ENCODE results near the gene TTLL11. TPM values are rescaled to one million over a fixed set of nuclear protein-coding genes. Genes with fewer than 3 reads are reported as not detected.

TTLL11 gene
- total RNA-seq, 2 experiments from 2014 or later: 3.3 to 6.9 TPM

- intact Hi-C loops (cut with micrococcal nuclease; ENCODE audit: unreplicated experiment): no loop called here
- no peak for DNase-seq (ENCODE audit: low spot score)
- CTCF ChIA-PET (ENCODE audit: unreplicated experiment): no interaction called here
- no peaks in the 10 kb centered on the region for H3K36me3 ChIP-seq (ENCODE audit: insufficient read depth, low read length)
- no peaks in the 10 kb centered on the region for H3K79me2 ChIP-seq (ENCODE audit: insufficient read depth, low read depth, low read length)
- no peaks in the 10 kb centered on the region for H3K9me3 ChIP-seq (ENCODE audit: low read length)
- POLR2A ChIA-PET: interaction anchor here (0.6 kb wide), 1 partner anchor 248 kb away, joined by 3 read pairs; no protein-coding TSS in a partner anchor
- no peaks in the 10 kb centered on the region for H4K20me1 ChIP-seq (ENCODE audit: insufficient read depth, low read length)
- BruUV-seq (replicated peaks): no TSS peak
- H3K4me3 ChIP-seq (ENCODE audit: low read depth, low read length, poor library complexity, severe bottlenecking): no peak overlapping the region
- TF ChIP-seq CTCF (conservative IDR thresholded peaks at IDR 0.05; ENCODE audit: low read length) (no peak), EZH2phosphoT487 (IDR thresholded peaks at IDR 0.05; ENCODE audit: borderline replicate concordance, low read depth, low read length) (no peak)
- H3K27ac ChIP-seq (ENCODE audit: low read depth, low read length, poor library complexity, severe bottlenecking): no peak overlapping the region
- no peak overlapping the region for H3K4me2 ChIP-seq (ENCODE audit: low read length)
- no peak overlapping the region for H2AFZ ChIP-seq (ENCODE audit: low read length)
- no peaks in the 10 kb centered on the region for H3K4me1 ChIP-seq (ENCODE audit: insufficient read depth, low read length, poor library complexity, severe bottlenecking)
- no peaks in the 10 kb centered on the region for H3K9me2 ChIP-seq (ENCODE audit: insufficient read depth, low read length)
Observed at GRCh38 chr9:121774715-121775613, 318.1 kb downstream of the TTLL11 start.

- Histone ChIP-seq H3K9me2 (ENCODE audit: insufficient read depth, low read length) (no peaks in the 10 kb centered on the region), H3K4me2 (ENCODE audit: low read length) (no peak overlapping the region), H4K20me1 (ENCODE audit: insufficient read depth, low read length) (no peaks in the 10 kb centered on the region), H3K27ac (ENCODE audit: low read depth, low read length, poor library complexity, severe bottlenecking) (no peak overlapping the region), H3K4me3 (ENCODE audit: low read depth, low read length, poor library complexity, severe bottlenecking) (no peak overlapping the region), H3K36me3 (ENCODE audit: insufficient read depth, low read length) (no peaks in the 10 kb centered on the region), H3K4me1 (ENCODE audit: insufficient read depth, low read length, poor library complexity, severe bottlenecking) (no peaks in the 10 kb centered on the region), H3K9me3 (ENCODE audit: low read length) (no peaks in the 10 kb centered on the region), H3K79me2 (ENCODE audit: insufficient read depth, low read depth, low read length) (no peaks in the 10 kb centered on the region), H2AFZ (ENCODE audit: low read length) (no peak overlapping the region)
- no peak for TF ChIP-seq CTCF (conservative IDR thresholded peaks at IDR 0.05; ENCODE audit: low read length)
- TF ChIP-seq EZH2phosphoT487 (IDR thresholded peaks at IDR 0.05; ENCODE audit: borderline replicate concordance, low read depth, low read length): no peak
- CTCF ChIA-PET (ENCODE audit: unreplicated experiment): no interaction called here
- DNase-seq (ENCODE audit: low spot score): no peak
- no TSS peak for BruUV-seq (replicated peaks)
- intact Hi-C loops (cut with micrococcal nuclease; ENCODE audit: unreplicated experiment): no loop called here
- POLR2A ChIA-PET: interaction anchor here (0.6 kb wide), 1 partner anchor 249 kb away, joined by 3 read pairs; no protein-coding TSS in a partner anchor
Observed at GRCh38 chr9:121773954-121774714, 319.0 kb downstream of the TTLL11 start.
